Activated B cell treated with CpG ODN at 0.5 μM for 24 hours (primary cell): ENCODE data around the gene SIDT1. TPM values are rescaled to one million over a fixed set of nuclear protein-coding genes. Genes with fewer than 3 reads are reported as not detected.
A peak's percentile ranks its signal among the peaks of the same experiment; 100 is the strongest.

ENCODE experiments used
- ATAC-seq: fragments of 200-7000 bp; cut with Tn5 transposase; one replicate; pipeline ENCODE4 v1.10.0; 2021; ENCODE audit warnings: low read depth, mild to moderate bottlenecking, moderate library complexity
- CTCF ChIA-PET: fragments of 350-600 bp; sonication (Branson Sonifier 250); formaldehyde crosslinking; loops from one replicate; lab custom pipeline; 2021; ENCODE audit warnings: antibody characterized with exemption; lab: Charles Lee
- POLR2A ChIA-PET: fragments of 350-600 bp; sonication (Branson Sonifier 250); formaldehyde crosslinking; loops from one replicate; lab custom pipeline; 2021; ENCODE audit warnings: antibody characterized with exemption; lab: Charles Lee
- DNase-seq: peaks from one replicate; pipeline ENCODE4 v3.0.0; 2022
- H3K27ac Mint-ChIP-seq: one replicate; pipeline ENCODE4 v1.8.0; 2020; ENCODE audit warnings: mixed read lengths
- H3K27me3 Mint-ChIP-seq: one replicate; pipeline ENCODE4 v1.8.0; 2021; ENCODE audit warnings: mixed read lengths
- H3K36me3 Mint-ChIP-seq: one replicate; pipeline ENCODE4 v1.8.0; 2021; ENCODE audit warnings: low read depth, mixed read lengths
- H3K4me1 Mint-ChIP-seq: one replicate; pipeline ENCODE4 v1.8.0; 2021; ENCODE audit warnings: mixed read lengths
- H3K4me3 Mint-ChIP-seq: one replicate; pipeline ENCODE4 v1.8.0; 2020; ENCODE audit warnings: mild to moderate bottlenecking, mixed read lengths
- H3K9me3 Mint-ChIP-seq: one replicate; pipeline ENCODE4 v1.8.0; 2020; ENCODE audit warnings: mixed read lengths
- CTCF ChIP-seq: fragments of 200-600 bp; IDR thresholded peaks from one replicate; pipeline ENCODE4 v1.8.0; 2022; ENCODE audit warnings: antibody characterized with exemption, mild to moderate bottlenecking
- intact Hi-C: fragments of 100-400 bp; cut with micrococcal nuclease; formaldehyde crosslinking; loops from one replicate; pipeline ENCODE4 v1.15.1; 2024
- total RNA-seq: library from RNA; stranded (reverse); gene quantifications from 2 replicates; pipeline ENCODE4 v1.2.3, GENCODE V29; 2022

The SIDT1 gene
- total RNA-seq, 1 donor from 2014 or later: 44.9 TPM

DNA sequence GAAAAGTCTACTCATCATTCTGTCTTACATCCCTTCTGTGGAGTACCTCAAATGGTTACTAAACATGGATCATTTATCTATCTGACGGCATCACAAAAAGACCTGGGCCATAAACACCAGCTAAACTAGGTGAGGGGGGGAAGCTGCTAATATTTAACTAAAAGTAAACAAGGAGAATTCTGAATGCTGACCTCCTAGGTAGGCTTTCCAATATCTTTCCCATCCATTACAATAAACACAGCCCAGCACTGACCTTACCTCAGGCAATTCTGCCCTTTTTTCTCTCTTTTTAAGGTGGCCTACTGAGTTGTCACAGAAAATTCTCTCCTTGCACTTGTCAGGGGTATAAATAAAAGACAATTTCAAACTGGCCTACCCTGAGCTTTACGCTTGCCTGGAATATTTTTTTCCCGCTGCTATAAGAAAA, 131.0 kb downstream of the SIDT1 start:
- intact Hi-C loops: no loop called here
- ChIA-PET CTCF (no interaction called here), POLR2A (interaction anchor here (0.6 to 1.5 kb wide), 3 partner anchors 26 to 82 kb away, joined by 3 to 6 read pairs (median 4); partner anchors contain the start of gene NAA50)
- ATAC-seq (no peak), DNase-seq (no peak)
- Mint-ChIP-seq H3K27ac (peak overlapping the region; percentile 36), H3K36me3 (peaks cover 64% of the 10 kb centered on the region), H3K27me3 (no peaks in the 10 kb centered on the region), H3K9me3 (no peaks in the 10 kb centered on the region), H3K4me3 (no peak overlapping the region), H3K4me1 (peaks cover 77% of the 10 kb centered on the region)
- TF ChIP-seq CTCF: no peak

GRCh38 chr3:113663761-113664160, 131.4 kb downstream of the SIDT1 start:
- ATAC-seq (no peak), DNase-seq (no peak)
- peaks cover 77% of the 10 kb centered on the region for H3K4me1 Mint-ChIP-seq
- H3K27ac Mint-ChIP-seq: peak overlapping the region; percentile 36
- intact Hi-C loops: no loop called here
- no peaks in the 10 kb centered on the region for H3K27me3 Mint-ChIP-seq
- peaks cover 65% of the 10 kb centered on the region for H3K36me3 Mint-ChIP-seq
- H3K4me3 Mint-ChIP-seq: no peak overlapping the region
- CTCF ChIA-PET: no interaction called here
- POLR2A ChIA-PET: interaction anchor here (0.6 to 1.5 kb wide), 3 partner anchors 27 to 32 kb away, joined by 3 to 6 read pairs (median 3); partner anchors contain the start of gene USF3
- no peak for TF ChIP-seq CTCF
- no peaks in the 10 kb centered on the region for H3K9me3 Mint-ChIP-seq

- H3K36me3 Mint-ChIP-seq: peaks cover 64% of the 10 kb centered on the region
- no peaks in the 10 kb centered on the region for H3K27me3 Mint-ChIP-seq
- H3K4me1 Mint-ChIP-seq: peaks cover 77% of the 10 kb centered on the region
- DNase-seq (no peak), ATAC-seq (no peak)
- no peak for TF ChIP-seq CTCF
- no peaks in the 10 kb centered on the region for H3K9me3 Mint-ChIP-seq
- intact Hi-C loops: no loop called here
- ChIA-PET CTCF (no interaction called here), POLR2A (interaction anchor here (0.7 to 1.5 kb wide), 2 partner anchors 31 to 124 kb away, joined by 3 read pairs; partner anchors contain the start of gene USF3)
- H3K4me3 Mint-ChIP-seq: no peak overlapping the region
- H3K27ac Mint-ChIP-seq: peak overlapping the region; percentile 76
Observed at GRCh38 chr3:113664523-113665094, 132.3 kb downstream of the SIDT1 start.

DNA sequence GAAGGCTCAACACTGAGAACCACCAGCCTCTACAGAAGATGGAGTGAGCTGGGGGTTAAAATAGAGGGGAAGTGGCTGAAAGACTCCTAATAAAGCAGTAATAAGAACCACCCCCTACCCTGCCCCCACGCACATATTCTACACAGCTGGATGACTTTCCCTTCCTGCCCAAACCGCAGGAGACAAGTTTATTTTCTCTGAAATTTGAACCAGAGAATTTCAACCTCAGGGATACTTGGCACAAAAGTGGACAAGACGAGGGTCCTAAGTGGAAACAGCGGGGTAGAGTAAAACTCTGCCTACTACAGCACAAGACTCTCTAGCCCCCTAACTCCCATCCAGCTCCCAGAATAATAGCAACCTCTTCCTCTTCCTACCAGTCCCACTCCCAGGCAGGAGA, 135.7 kb downstream of the SIDT1 start:
- peak; percentile 31 for ATAC-seq
- DNase-seq: no peak
- Mint-ChIP-seq H3K27me3 (no peaks in the 10 kb centered on the region), H3K27ac (peak overlapping the region; percentile 71), H3K36me3 (peaks cover 64% of the 10 kb centered on the region), H3K9me3 (no peaks in the 10 kb centered on the region), H3K4me1 (peaks cover 53% of the 10 kb centered on the region), H3K4me3 (peak overlapping the region; percentile 53)
- TF ChIP-seq CTCF: no peak
- ChIA-PET POLR2A (interaction anchor here (0.7 to 2.2 kb wide), 2 partner anchors 28 to 695 kb away, joined by 3 to 7 read pairs; partner anchors contain the start of gene USF3), CTCF (no interaction called here)
- intact Hi-C loops: loop anchor here (1.0 to 2.0 kb wide), 2 partner anchors 9 to 41 kb away; no protein-coding TSS in a partner anchor

- ChIA-PET CTCF (no interaction called here), POLR2A (interaction anchor here (0.6 to 1.0 kb wide), 3 partner anchors 23 to 251 kb away, joined by 5 to 10 read pairs (median 8); partner anchors contain the start of genes SPICE1 and USF3)
- no peak overlapping the region for H3K4me3 Mint-ChIP-seq
- no peak for TF ChIP-seq CTCF
- ATAC-seq (peak; percentile 52), DNase-seq (no peak)
- peaks cover 49% of the 10 kb centered on the region for H3K4me1 Mint-ChIP-seq
- peaks cover 11% of the 10 kb centered on the region for H3K9me3 Mint-ChIP-seq
- no peaks in the 10 kb centered on the region for H3K27me3 Mint-ChIP-seq
- intact Hi-C loops: no loop called here
- H3K36me3 Mint-ChIP-seq: peaks cover 69% of the 10 kb centered on the region
- H3K27ac Mint-ChIP-seq: peak overlapping the region; percentile 42
Observed at GRCh38 chr3:113673593-113673992, 141.2 kb downstream of the SIDT1 start.
